Testis (tissue), 3 donors: ENCODE results near the gene GRWD1. TPM values are rescaled to one million over a fixed set of nuclear protein-coding genes. Genes with fewer than 3 reads are reported as not detected.

Experiments
- DNase-seq: peaks from one replicate; pipeline ENCODE4 v3.0.0-alpha.2; 2019
- H3K27ac ChIP-seq, 2 donors: fragments of 200-600 bp; sonication (generic); one replicate each; pipeline ENCODE4 v1.5.1; 2019
- H3K27me3 ChIP-seq: fragments of 200-600 bp; sonication (generic); one replicate; pipeline ENCODE4 v1.5.1; 2019
- H3K36me3 ChIP-seq: fragments of 200-600 bp; sonication (generic); one replicate; pipeline ENCODE4 v1.5.1; 2017; ENCODE audit warnings: low read depth; ENCODE audit errors: missing control alignments
- H3K4me1 ChIP-seq: fragments of 200-600 bp; sonication (generic); one replicate; pipeline ENCODE4 v1.5.1; 2019
- H3K4me3 ChIP-seq, 2 donors: fragments of 200-600 bp; sonication (generic); one replicate each; pipeline ENCODE4 v1.5.1; 2017 to 2019
- H3K9me3 ChIP-seq: fragments of 200-600 bp; sonication (generic); one replicate; pipeline ENCODE4 v1.5.1; 2017
- POLR2A ChIP-seq: fragments of 450-650 bp; IDR thresholded peaks from one replicate; pipeline ENCODE4 v1.6.1; 2017; ENCODE audit warnings: antibody characterized with exemption, mild to moderate bottlenecking, moderate library complexity
- WGBS, 2 donors: methylation state at CpG; one replicate each; pipeline ENCODE4 v1.1.5; 2018; 5-methylcytosine and 5-hydroxymethylcytosine counted together
- intact Hi-C: fragments of 100-400 bp; cut with DNase I; formaldehyde crosslinking; loops from one replicate; pipeline ENCODE4 v1.15.1; 2023; ENCODE audit warnings: low total_unique reads
- polyA plus RNA-seq: library from polyadenylated mRNA; stranded (reverse); fragments of 350-450 nt; fragmentation: Illumina TruSeq; extraction: RNeasy Lipid Tissue Mini Kit (QIAGEN cat#74804); gene quantifications from one replicate; pipeline ENCODE4 v1.2.3, GENCODE V29; 2014; ENCODE audit warnings: low read depth, low replicate concordance; ENCODE audit not compliant: insufficient read depth
- total RNA-seq, 2 donors: library from RNA; depleted of rRNA; stranded (reverse); fragments of >200 nt; gene quantifications; one replicate each; pipeline ENCODE4 v1.2.3, GENCODE V29; 2016
- TF ChIP-seq, protein P1 (sequence below), 3 experiments: fragments of 450-650 bp in 2 of 3; fragments of 200-600 bp in 1 of 3; sonication (generic) in 1 of 3; IDR thresholded peaks; one replicate each; pipeline ENCODE4 v1.5.1; 2016 to 2019; ENCODE audit warnings: antibody characterized with exemption in 3 of 3, mild to moderate bottlenecking in 2 of 3, moderate library complexity in 1 of 3

Gene GRWD1
- total and polyA plus RNA-seq, 3 donors from 2014 or later = 17.8 to 35.2 (median 32.8) TPM

DNA sequence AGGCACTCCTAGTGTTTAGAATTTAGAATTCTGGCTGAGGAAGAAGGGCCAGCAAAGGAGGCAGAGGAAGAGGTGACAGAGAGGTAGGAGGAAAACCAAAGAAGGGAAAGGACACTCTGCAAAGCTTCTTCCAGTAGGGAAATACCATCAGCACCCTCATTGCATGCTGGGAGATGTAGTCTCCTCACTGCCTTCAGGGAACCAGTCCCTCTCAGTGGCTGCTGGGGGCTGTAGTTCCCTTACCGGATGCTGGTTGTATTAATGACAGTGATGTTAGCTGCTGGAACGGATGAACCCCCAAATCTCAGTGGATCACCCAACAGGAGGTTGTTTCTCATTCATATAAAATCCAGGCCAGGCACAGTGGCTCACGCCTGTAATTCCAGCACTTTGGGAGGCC, 42.2 kb upstream of the GRWD1 start:
- intact Hi-C loops = no loop called here
- no peaks in the 10 kb centered on the region for H3K4me1 ChIP-seq
- no peaks in the 10 kb centered on the region for H3K9me3 ChIP-seq
- H3K27ac ChIP-seq = no peak overlapping the region
- peak; percentile 79 for DNase-seq
- no peak overlapping the region for H3K4me3 ChIP-seq
- no peaks in the 10 kb centered on the region for H3K27me3 ChIP-seq
- WGBS, 2 donors = 51 to 60% methylated on average over 1 to 3 of the region's 3 CpGs
- no peaks in the 10 kb centered on the region for H3K36me3 ChIP-seq
- TF ChIP-seq, protein P1, sequence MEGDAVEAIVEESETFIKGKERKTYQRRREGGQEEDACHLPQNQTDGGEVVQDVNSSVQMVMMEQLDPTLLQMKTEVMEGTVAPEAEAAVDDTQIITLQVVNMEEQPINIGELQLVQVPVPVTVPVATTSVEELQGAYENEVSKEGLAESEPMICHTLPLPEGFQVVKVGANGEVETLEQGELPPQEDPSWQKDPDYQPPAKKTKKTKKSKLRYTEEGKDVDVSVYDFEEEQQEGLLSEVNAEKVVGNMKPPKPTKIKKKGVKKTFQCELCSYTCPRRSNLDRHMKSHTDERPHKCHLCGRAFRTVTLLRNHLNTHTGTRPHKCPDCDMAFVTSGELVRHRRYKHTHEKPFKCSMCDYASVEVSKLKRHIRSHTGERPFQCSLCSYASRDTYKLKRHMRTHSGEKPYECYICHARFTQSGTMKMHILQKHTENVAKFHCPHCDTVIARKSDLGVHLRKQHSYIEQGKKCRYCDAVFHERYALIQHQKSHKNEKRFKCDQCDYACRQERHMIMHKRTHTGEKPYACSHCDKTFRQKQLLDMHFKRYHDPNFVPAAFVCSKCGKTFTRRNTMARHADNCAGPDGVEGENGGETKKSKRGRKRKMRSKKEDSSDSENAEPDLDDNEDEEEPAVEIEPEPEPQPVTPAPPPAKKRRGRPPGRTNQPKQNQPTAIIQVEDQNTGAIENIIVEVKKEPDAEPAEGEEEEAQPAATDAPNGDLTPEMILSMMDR (IDR thresholded peaks at IDR 0.05) = no peak
- TF ChIP-seq POLR2A = no peak

DNA sequence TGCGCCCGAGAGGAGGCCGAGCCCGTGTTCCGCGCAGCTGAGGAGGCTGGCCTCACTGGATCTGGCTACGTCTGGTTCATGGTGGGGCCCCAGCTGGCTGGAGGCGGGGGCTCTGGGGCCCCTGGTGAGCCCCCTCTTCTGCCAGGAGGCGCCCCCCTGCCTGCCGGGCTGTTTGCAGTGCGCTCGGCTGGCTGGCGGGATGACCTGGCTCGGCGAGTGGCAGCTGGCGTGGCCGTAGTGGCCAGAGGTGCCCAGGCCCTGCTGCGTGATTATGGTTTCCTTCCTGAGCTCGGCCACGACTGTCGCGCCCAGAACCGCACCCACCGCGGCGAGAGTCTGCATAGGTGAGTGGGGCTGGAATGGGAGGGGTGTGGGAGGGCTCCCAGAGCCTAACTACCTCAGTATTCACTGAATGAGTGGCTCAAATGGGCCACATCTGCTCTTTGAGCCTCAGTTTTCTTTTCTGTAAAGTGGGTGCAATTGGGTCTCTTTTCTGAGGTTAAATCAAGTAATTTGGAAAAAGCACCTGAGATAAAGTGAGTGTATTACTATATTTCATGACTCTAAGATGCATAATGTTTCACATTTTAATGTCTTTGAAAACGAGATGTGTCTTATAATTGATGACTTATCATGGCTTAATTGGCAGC, 40.6 kb upstream of the GRWD1 start:
- TF ChIP-seq, protein P1 (IDR thresholded peaks at IDR 0.05) = no peak
- TF ChIP-seq POLR2A = no peak
- DNase-seq = no peak
- 65 to 74% methylated on average over 1 to 27 of the region's 27 CpGs for WGBS, 2 donors
- Histone ChIP-seq H3K9me3 (no peaks in the 10 kb centered on the region), H3K27me3 (no peaks in the 10 kb centered on the region), H3K27ac (no peak overlapping the region), H3K36me3 (no peaks in the 10 kb centered on the region), H3K4me3 (no peak overlapping the region), H3K4me1 (no peaks in the 10 kb centered on the region)
- intact Hi-C loops = no loop called here

GRCh38 chr19:48405850-48406249, 39.9 kb upstream of the GRWD1 start:
- 64 to 76% methylated on average over 13 of the region's 13 CpGs for WGBS, 2 donors
- Histone ChIP-seq H3K4me3 (no peak overlapping the region), H3K4me1 (no peaks in the 10 kb centered on the region), H3K36me3 (no peaks in the 10 kb centered on the region), H3K27ac (no peak overlapping the region), H3K9me3 (no peaks in the 10 kb centered on the region), H3K27me3 (no peaks in the 10 kb centered on the region)
- no peak for TF ChIP-seq POLR2A
- TF ChIP-seq, protein P1 (IDR thresholded peaks at IDR 0.05) = no peak
- DNase-seq = peak; percentile 61
- intact Hi-C loops = no loop called here

DNA sequence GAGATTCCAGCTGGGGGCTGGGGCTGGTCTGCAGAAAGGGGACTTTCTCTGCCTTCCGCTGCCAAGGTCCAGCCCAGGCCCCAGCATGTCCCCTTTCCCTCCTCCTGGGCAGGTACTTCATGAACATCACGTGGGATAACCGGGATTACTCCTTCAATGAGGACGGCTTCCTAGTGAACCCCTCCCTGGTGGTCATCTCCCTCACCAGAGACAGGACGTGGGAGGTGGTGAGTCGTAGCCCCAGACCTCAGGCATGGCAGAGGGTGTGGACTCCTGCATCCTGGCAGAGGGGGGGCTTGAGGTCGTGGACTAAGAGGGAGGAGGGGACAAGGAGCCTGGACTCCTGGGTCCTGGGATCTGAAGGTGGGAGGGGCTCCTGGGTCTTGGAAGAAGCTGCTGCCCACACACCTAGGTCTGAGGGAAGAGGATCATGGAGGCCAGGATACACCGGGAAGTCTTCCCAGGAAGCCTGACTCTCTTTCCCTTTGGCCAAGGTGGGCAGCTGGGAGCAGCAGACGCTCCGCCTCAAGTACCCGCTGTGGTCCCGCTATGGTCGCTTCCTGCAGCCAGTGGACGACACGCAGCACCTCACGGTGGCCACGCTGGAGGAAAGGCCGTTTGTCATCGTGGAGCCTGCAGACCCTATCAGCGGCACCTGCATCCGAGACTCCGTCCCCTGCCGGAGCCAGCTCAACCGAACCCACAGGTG, 31.8 kb upstream of the GRWD1 start:
- Histone ChIP-seq H3K4me3 (no peak overlapping the region), H3K27ac (no peak overlapping the region), H3K9me3 (no peaks in the 10 kb centered on the region), H3K4me1 (peaks cover 3% of the 10 kb centered on the region), H3K27me3 (no peaks in the 10 kb centered on the region), H3K36me3 (no peaks in the 10 kb centered on the region)
- TF ChIP-seq POLR2A = no peak
- TF ChIP-seq, protein P1 (IDR thresholded peaks at IDR 0.05) = no peak
- 51 to 61% methylated on average over 13 to 24 of the region's 24 CpGs for WGBS, 2 donors
- intact Hi-C loops = no loop called here
- no peak for DNase-seq
